Measurements from ENCODE around the gene SLC16A11.
"Not testable (repeated sequence)": the region's sequence is repeated elsewhere in the genome, so short reads cannot be mapped to it uniquely, and the experiment has no call there.

The SLC16A11 gene

GRCh38 chr17:7048968-7049367, 5.1 kb upstream of the SLC16A11 start:
- no peak for DNase-seq (ENCODE audit: low read depth)
- H3K4me3 ChIP-seq (ENCODE audit: low read length), result no peak overlapping the region
- TF ChIP-seq CTCF (conservative IDR thresholded peaks at IDR 0.05; ENCODE audit: low read depth, low read length), result no peak

- TF ChIP-seq CTCF (conservative IDR thresholded peaks at IDR 0.05; ENCODE audit: low read depth, low read length), result no peak
- H3K4me3 ChIP-seq (ENCODE audit: low read length), result no peak overlapping the region
- DNase-seq (ENCODE audit: low read depth), result no peak
These were observed 3.7 kb upstream of the SLC16A11 start for GRCh38 chr17:7047566-7047965.

GRCh38 chr17:7046725-7047397, 3.0 kb upstream of the SLC16A11 start:
- DNase-seq (ENCODE audit: low read depth); H3K4me3 ChIP-seq (ENCODE audit: low read length): not testable (repeated sequence)

GRCh38 chr17:7046127-7046724, 2.3 kb upstream of the SLC16A11 start:
- no peak overlapping the region for H3K4me3 ChIP-seq (ENCODE audit: low read length)
- DNase-seq (ENCODE audit: low read depth), result no peak
- no peak for TF ChIP-seq CTCF (conservative IDR thresholded peaks at IDR 0.05; ENCODE audit: low read depth, low read length)

- peak; percentile 39 for DNase-seq (ENCODE audit: low read depth)
- no peak overlapping the region for H3K4me3 ChIP-seq (ENCODE audit: low read length)
- TF ChIP-seq CTCF (conservative IDR thresholded peaks at IDR 0.05; ENCODE audit: low read depth, low read length), result peak; percentile 75
These were observed 1.7 kb upstream of the SLC16A11 start for GRCh38 chr17:7045492-7046126.

GRCh38 chr17:7043182-7043496, 753 bp downstream of the SLC16A11 start:
- no peak for DNase-seq (ENCODE audit: low read depth)
- TF ChIP-seq CTCF (conservative IDR thresholded peaks at IDR 0.05; ENCODE audit: low read depth, low read length), result no peak
- peak overlapping the region; percentile 43 for H3K4me3 ChIP-seq (ENCODE audit: low read length)

- TF ChIP-seq CTCF (conservative IDR thresholded peaks at IDR 0.05; ENCODE audit: low read depth, low read length), result no peak
- no peak overlapping the region for H3K4me3 ChIP-seq (ENCODE audit: low read length)
- no peak for DNase-seq (ENCODE audit: low read depth)
These were observed 1.3 kb downstream of the SLC16A11 start for GRCh38 chr17:7042501-7043181.
